ENCODE data around the gene SEMA3F. TPM values are rescaled to one million over a fixed set of nuclear protein-coding genes. Genes with fewer than 3 reads are reported as not detected.

The SEMA3F gene
- total and polyA plus RNA-seq, 2 of the 4 experiments (the other 2 are of a cell fraction), result 7.3 to 23.3 TPM

GRCh38 chr3:50165910-50166538 is 10.9 kb downstream of the SEMA3F start (continued):
- no peak for TF ChIP-seq CTCF (conservative IDR thresholded peaks at IDR 0.05; ENCODE audit: low read depth, low read length)

- H3K9me1 ChIP-seq (ENCODE audit: insufficient read depth, low read length), result peaks cover 45% of the 10 kb centered on the region
- peak overlapping the region in 1 of 2 experiments; percentile 83; a peak in 2 of 4 replicates for H4K8ac ChIP-seq (ENCODE audit: low read depth in 2 of 2, low read length in 2 of 2)
- CTCF ChIA-PET, result no interaction called here
- peaks cover 10 to 91% of the 10 kb centered on the region in 2 experiments; a peak in 3 of 4 replicates for H3K79me1 ChIP-seq (ENCODE audit: low read depth in 1 of 2, low read length in 2 of 2)
- peaks cover 4% of the 10 kb centered on the region; the same call in 1 of the 2 replicates for H4K20me1 ChIP-seq (ENCODE audit: insufficient read depth, low read length)
- WGBS, 2 experiments (ENCODE audit: extremely low coverage in 2 of 2, insufficient read length in 1 of 2), result no CpG with 5 or more reads among the region's 6 CpGs
- intact Hi-C loops (cut with micrococcal nuclease), result no loop called here
- no peak overlapping the region; the same call in 1 of the 2 replicates for H3K4me2 ChIP-seq (ENCODE audit: low read depth, low read length)
- no peaks in the 10 kb centered on the region for H3K27me3 ChIP-seq (ENCODE audit: control insufficient read depth, insufficient read depth, low read length)
- in situ Hi-C loops (cut with MboI; ENCODE audit: low sequenced_read_pairs), result no loop called here
- no TSS peak for BruUV-seq (replicated peaks)
- H3K14ac ChIP-seq (replicated peaks; ENCODE audit: low read depth, low read length), result peak overlapping the region; percentile 83; the same call in 1 of the 2 replicates
- ATAC-seq (ENCODE audit: low read depth) (no peak), DNase-seq (no peak)
- peak overlapping the region; percentile 69 for H3K18ac ChIP-seq (ENCODE audit: low read depth, low read length)
- H3K4ac ChIP-seq (ENCODE audit: low read depth, low read length), result peak overlapping the region; percentile 94
- peak overlapping the region; percentile 61 for H2BK5ac ChIP-seq (ENCODE audit: low read depth, low read length, poor library complexity, severe bottlenecking)
- peak overlapping the region; percentile 41; the same call in 1 of the 2 replicates for H4K5ac ChIP-seq (ENCODE audit: low read depth, low read length)
- H2AK9ac ChIP-seq (replicated peaks; ENCODE audit: low read depth, low read length, poor library complexity), result peak overlapping the region; percentile 80
- H2BK20ac ChIP-seq (ENCODE audit: low read depth, low read length), result peak overlapping the region; percentile 80; the same call in 1 of the 2 replicates
- POLR2A ChIA-PET (ENCODE audit: unreplicated experiment), result no interaction called here
- H2BK15ac ChIP-seq (ENCODE audit: low read depth, low read length), result peak overlapping the region; percentile 9; the same call in 2 of the 3 replicates
- H3K4me1 ChIP-seq (ENCODE audit: control insufficient read depth, insufficient read depth, low read length), result peaks cover 67% of the 10 kb centered on the region
- no peak overlapping the region for H3K4me3 ChIP-seq (ENCODE audit: insufficient read depth, low read depth, low read length)
- dilution Hi-C loops (cut with HindIII; ENCODE audit: low sequenced_read_pairs, unreplicated experiment), result no loop called here
- H3K27ac ChIP-seq (ENCODE audit: insufficient read depth, low read length), result peak overlapping the region; percentile 59
- H4K91ac ChIP-seq (ENCODE audit: insufficient read depth, low read depth, low read length), result peak overlapping the region; percentile 78
- peaks cover 3% of the 10 kb centered on the region; the same call in 1 of the 2 replicates for H3K36me3 ChIP-seq (ENCODE audit: control insufficient read depth, insufficient read depth, low read length)
- H3K9me3 ChIP-seq (ENCODE audit: control insufficient read depth, insufficient read depth, low read length), result no peaks in the 10 kb centered on the region
- H3K9ac ChIP-seq (ENCODE audit: low read depth, low read length), result no peak overlapping the region; the same call in 1 of the 2 replicates
- H2AFZ ChIP-seq (replicated peaks; ENCODE audit: low read length, poor library complexity), result peak overlapping the region; percentile 64
- H3K23ac ChIP-seq (ENCODE audit: low read depth, low read length), result peak overlapping the region; percentile 66; the same call in 1 of the 2 replicates
- H2AK5ac ChIP-seq (ENCODE audit: low read depth, low read length), result peak overlapping the region; percentile 69
- H3K56ac ChIP-seq (ENCODE audit: extremely low read depth, insufficient read depth, low read length), result 0 out of 2 replicates have a peak overlapping the region, but pooled peaks have one; percentile 16
- peak overlapping the region; percentile 83 for H2BK120ac ChIP-seq (ENCODE audit: low read depth, low read length)
- no peak for TF ChIP-seq MAZ (IDR thresholded peaks at IDR 0.05; ENCODE audit: borderline replicate concordance, low read depth, low read length)
- no peak for TF ChIP-seq RCOR1 (IDR thresholded peaks at IDR 0.05; ENCODE audit: insufficient replicate concordance, low read length)
- no peak for TF ChIP-seq SMC3 (IDR thresholded peaks at IDR 0.05; ENCODE audit: low read depth, low read length)
- TF ChIP-seq POLR2A (IDR thresholded peaks at IDR 0.05; ENCODE audit: low read depth, low read length), result no peak
- TF ChIP-seq BHLHE40 (IDR thresholded peaks at IDR 0.05; ENCODE audit: low read depth, low read length), result no peak
- no peak for TF ChIP-seq RFX5 (IDR thresholded peaks at IDR 0.05; ENCODE audit: low read depth, low read length)
- no peak for TF ChIP-seq FOS (IDR thresholded peaks at IDR 0.05; ENCODE audit: low read depth, low read length)
- no peak for TF ChIP-seq ELK1 (IDR thresholded peaks at IDR 0.05; ENCODE audit: borderline replicate concordance, low read depth, low read length)
- TF ChIP-seq CHD1 (IDR thresholded peaks at IDR 0.05; ENCODE audit: low read depth, low read length), result no peak
- TF ChIP-seq USF2 (IDR thresholded peaks at IDR 0.05; ENCODE audit: low read depth, low read length), result no peak
- TF ChIP-seq CEBPB (IDR thresholded peaks at IDR 0.05; ENCODE audit: low read depth, low read length), result no peak
- TF ChIP-seq RAD21 (IDR thresholded peaks at IDR 0.05; ENCODE audit: low read length), result no peak
Measured at GRCh38 chr3:50166620-50167019, 11.5 kb downstream of the SEMA3F start.
